C4-2B (cell line): ENCODE results near the gene MTHFR.

Source experiments
- CTCF ChIP-seq: fragments of 450-650 bp; conservative IDR thresholded peaks from 2 replicates; pipeline ENCODE4 v1.5.1; 2017; ENCODE audit warnings: mild to moderate bottlenecking
- ZFX ChIP-seq: fragments of 450-650 bp; IDR thresholded peaks from 2 replicates; pipeline ENCODE4 v1.6.1; 2017

DNA sequence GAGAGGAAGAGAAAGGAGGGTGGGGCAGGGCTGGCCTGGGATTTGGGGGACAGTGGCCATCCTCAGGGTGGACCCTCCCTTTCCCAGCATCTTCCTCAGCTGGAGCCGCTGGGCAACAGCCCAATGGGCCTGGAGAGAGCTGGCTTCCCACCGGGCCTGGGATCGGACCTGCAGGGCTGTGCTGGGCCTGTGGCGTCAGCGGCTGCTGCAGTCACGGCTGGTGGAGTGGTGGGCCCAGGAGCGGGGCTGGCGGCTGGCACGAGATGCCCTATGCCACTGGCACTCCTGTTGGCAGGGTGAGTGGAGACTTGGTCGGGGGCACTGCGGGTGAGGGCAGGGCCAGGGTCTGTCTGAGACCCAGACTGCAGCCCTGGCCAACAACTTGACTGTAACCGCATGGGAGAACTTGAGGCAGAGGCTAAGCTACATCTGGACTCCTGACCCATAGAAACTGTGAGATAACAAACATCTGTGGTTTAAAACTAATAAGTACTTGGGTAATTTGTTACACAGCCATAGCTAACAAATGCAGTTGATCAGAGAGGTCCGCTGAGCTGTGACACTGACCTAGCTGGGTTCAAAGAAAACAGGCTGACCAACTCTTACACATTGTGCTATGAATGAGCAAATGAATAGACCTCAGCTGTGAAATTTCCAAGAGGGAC, 25.9 kb downstream of the MTHFR start:
- TF ChIP-seq CTCF: no peak
- TF ChIP-seq ZFX: no peak
